HG02759 (cell line): ENCODE measurements around the gene ATXN1.

Source experiments
- ATAC-seq: cut with Tn5 transposase; IDR thresholded peaks from one replicate; pipeline ENCODE4 v1.9.1; 2021; ENCODE audit warnings: mild to moderate bottlenecking, moderate library complexity; ENCODE audit not compliant: unreplicated experiment

ATXN1 gene

GRCh38 chr6:16683641-16684194, 77.5 kb downstream of the ATXN1 start:
- no peak for ATAC-seq

GRCh38 chr6:16681260-16681873, 79.9 kb downstream of the ATXN1 start:
- ATAC-seq, result no peak

- no peak for ATAC-seq
These were observed 82.2 kb downstream of the ATXN1 start for GRCh38 chr6:16679050-16679449.

GRCh38 chr6:16677458-16677857, 83.8 kb downstream of the ATXN1 start:
- ATAC-seq, result no peak

GRCh38 chr6:16676978-16677377, 84.3 kb downstream of the ATXN1 start:
- ATAC-seq, result no peak

- no peak for ATAC-seq
These were observed 84.9 kb downstream of the ATXN1 start for GRCh38 chr6:16676376-16676775.

- ATAC-seq, result no peak
These were observed 86.4 kb downstream of the ATXN1 start for GRCh38 chr6:16674801-16675392.

GRCh38 chr6:16673011-16673797, 88.1 kb downstream of the ATXN1 start:
- no peak for ATAC-seq

GRCh38 chr6:16671302-16672289, 89.7 kb downstream of the ATXN1 start:
- ATAC-seq, result no peak

- ATAC-seq, result peak; percentile 76
These were observed 90.6 kb downstream of the ATXN1 start for GRCh38 chr6:16670617-16671051.

- ATAC-seq, result peak; percentile 65
These were observed 91.1 kb downstream of the ATXN1 start for GRCh38 chr6:16670183-16670582.

GRCh38 chr6:16669227-16669626, 92.0 kb downstream of the ATXN1 start:
- no peak for ATAC-seq

- ATAC-seq, result no peak
These were observed 93.8 kb downstream of the ATXN1 start for GRCh38 chr6:16667509-16667908.

GRCh38 chr6:16665992-16666391, 95.3 kb downstream of the ATXN1 start:
- no peak for ATAC-seq

- ATAC-seq, result no peak
These were observed 96.1 kb downstream of the ATXN1 start for GRCh38 chr6:16665182-16665581.

GRCh38 chr6:16663901-16664300, 97.4 kb downstream of the ATXN1 start:
- ATAC-seq, result no peak

GRCh38 chr6:16660157-16660497, 101.1 kb downstream of the ATXN1 start:
- ATAC-seq, result no peak

GRCh38 chr6:16659466-16660156, 101.6 kb downstream of the ATXN1 start:
- ATAC-seq, result no peak

GRCh38 chr6:16658348-16659034, 102.8 kb downstream of the ATXN1 start:
- no peak for ATAC-seq

GRCh38 chr6:16657768-16658167, 103.5 kb downstream of the ATXN1 start:
- ATAC-seq, result no peak
